ENCODE data around the gene FABP6.
"Not testable (repeated sequence)": the region's sequence is repeated elsewhere in the genome, so short reads cannot be mapped to it uniquely, and the experiment has no call there.

The FABP6 gene

DNA sequence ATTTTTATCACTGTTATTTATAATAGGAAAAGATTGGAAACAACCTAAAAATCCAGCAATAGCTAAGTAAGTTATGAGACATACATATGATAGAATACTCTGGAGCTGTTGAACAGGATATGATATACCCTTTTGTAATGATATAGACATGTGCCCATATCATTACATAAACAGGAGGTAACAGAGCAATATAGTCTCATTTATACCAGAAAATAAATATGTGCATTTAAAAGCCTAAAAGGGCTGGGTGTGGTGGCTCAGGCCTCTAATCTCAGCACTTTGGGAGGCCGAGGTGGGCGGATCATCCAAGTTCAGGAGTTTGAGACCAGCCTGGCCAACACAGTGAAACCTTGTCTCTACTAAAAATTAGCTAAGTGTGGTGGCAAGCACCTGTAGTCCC lies 2.3 kb upstream of the FABP6 start:
- no peak for DNase-seq

DNA sequence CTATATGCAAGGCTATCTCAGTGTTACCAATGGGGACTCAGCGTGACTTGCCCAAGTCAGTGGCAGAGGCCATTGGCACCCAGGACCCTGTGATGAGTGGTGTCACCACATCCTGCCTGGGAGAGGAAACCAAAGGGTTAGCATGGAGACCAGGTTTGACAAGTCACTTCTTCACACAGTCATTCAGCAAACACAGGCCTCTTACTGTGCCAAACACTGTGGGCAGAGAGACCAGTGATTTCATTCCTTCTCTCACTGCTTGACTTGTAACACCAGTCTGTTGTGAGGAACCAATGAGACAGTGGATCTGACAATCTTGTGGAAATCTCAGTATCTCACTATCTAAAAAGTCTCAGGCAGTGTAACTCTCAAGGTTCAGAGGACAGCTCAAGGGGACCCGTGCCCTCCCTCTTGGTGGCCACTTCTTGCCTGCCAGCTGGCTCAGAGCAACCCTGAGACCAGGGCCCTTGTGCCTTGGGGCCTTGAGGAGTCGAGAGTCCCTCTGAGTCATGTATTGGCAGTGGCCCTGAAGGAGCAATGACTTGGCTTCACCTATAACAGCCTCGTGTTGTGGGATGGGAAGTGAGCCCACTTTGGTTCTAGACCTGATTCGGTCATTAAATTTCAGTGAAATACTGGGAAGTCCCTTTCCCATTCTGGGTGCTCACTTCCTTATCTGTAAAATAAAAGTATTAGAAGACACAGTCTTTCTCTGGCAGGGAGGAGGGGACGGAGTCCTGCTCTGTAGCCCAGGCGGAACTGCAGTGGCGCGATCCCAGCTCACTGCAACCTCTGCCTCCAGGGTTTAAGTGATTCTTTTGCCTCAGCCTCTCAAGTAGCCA lies 1.6 kb downstream of the FABP6 start:
- DNase-seq, result no peak

DNA sequence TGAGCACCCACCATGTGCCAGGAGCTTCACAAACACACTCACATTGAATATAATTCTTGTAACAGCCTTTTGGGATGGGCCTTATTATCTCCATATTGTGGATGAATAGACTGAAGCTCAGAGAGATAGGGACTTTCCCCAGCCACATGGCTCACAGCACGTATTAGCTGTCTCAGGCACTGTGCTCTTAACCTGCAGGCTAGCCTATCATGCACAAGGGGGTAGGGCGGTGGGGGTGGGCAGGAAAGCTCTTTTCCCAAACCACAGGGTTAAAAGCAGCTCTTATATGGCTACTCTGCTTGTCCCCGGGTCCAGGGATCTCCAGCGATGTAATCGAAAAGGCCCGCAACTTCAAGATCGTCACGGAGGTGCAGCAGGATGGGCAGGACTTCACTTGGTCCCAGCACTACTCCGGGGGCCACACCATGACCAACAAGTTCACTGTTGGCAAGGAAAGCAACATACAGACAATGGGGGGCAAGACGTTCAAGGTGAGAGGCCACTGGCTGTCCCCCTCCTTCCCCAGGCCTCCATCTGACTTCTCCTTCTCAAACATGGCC lies 2.6 kb downstream of the FABP6 start:
- DNase-seq, result no peak

DNA sequence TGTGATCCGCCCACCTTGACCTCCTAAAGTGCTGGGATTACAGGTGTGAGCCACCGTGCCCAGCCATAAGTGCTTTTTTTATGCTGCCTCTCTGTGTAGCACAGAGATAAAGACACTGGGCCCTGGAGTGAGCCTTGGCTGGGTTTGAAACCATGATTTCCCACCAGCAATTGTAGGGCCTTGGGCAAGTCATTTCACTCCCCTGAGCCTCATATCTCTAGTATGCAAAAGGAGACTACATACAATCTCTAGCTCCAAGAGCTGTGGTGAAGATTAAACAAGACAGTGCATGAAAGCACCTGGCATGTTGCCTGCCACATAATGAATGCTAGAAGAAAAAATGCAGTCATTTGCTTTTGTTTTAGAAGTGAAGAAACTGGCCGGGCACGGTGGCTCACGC lies 3.9 kb downstream of the FABP6 start:
- no peak for DNase-seq

- DNase-seq, result no peak
These were observed 6.4 kb downstream of the FABP6 start for GRCh38 chr5:160235731-160236130.

GRCh38 chr5:160237571-160238093 lies 8.3 kb downstream of the FABP6 start:
- DNase-seq, result no peak

DNA sequence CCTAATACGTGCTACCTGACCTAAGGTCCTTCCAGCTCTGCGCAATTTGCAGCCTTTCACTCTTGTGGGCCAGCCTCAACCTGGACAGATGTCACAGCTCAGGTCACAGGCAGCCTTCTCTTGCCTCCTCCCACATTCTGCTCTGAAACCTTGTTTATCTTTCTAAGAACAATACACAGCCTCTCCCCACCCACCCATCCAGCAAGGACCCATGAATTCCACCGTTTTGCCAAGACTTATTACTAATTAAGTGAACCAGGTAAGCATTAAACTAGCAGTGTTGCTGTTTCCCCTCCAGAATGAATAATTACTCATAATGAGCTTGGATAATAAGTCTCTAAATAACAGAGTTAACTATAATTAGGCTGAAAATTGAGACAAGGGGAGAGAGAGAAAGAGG lies 11.0 kb downstream of the FABP6 start:
- DNase-seq, result no peak

- DNase-seq, result no peak
These were observed 12.8 kb downstream of the FABP6 start for GRCh38 chr5:160242145-160242544.

DNA sequence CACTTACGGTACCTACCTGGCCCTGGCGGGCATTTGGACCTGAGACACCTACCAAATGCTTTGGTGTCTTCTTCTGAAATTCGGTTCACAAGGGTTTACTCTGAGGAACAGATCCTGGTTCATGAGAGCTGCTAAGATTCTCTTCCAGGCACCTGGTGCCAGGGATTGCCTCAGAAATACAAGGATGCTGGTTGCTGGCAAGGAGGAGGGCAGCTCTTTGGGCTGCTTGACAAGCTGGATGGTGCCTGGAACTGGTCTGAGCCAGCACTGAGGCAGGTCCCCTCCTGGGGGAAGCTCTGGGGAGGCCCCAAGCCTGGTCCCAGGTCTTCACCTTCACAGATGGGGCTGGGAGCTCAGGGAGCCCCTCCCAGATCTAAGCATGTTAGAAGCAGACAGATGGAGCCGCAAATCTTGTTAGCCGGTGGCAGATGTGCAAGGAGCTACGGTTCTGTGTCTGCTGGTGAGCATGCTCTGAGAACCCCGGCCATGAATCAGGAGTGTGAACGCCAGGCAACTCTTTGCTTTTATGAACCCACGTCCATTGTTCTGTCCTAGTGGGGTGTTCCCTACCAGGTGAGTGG lies 16.3 kb downstream of the FABP6 start:
- no peak for DNase-seq

DNA sequence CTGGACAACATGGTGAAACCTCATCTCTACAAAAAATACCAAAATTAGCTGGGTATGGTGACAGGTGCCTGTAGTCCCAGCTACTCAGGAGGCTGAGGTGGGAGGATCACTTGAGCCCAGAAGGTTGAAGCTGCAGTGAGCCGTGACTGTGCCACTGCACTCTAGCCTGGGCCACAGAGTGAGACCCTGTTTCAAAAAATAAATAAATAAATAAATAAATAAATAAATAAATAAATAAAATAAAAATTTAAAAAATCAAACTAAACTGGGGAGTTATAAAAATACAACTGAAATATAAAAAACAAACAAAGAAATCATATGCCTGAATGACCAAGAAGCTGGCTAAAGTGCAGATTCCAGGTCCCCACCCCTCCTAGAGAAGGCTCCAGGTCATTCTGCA lies 20.3 kb downstream of the FABP6 start:
- not testable (repeated sequence) for DNase-seq

GRCh38 chr5:160250226-160250625 lies 20.9 kb downstream of the FABP6 start:
- no peak for DNase-seq

GRCh38 chr5:160250826-160251225 lies 21.5 kb downstream of the FABP6 start:
- no peak for DNase-seq

- DNase-seq, result no peak
These were observed 22.3 kb downstream of the FABP6 start for GRCh38 chr5:160251406-160252155.

DNA sequence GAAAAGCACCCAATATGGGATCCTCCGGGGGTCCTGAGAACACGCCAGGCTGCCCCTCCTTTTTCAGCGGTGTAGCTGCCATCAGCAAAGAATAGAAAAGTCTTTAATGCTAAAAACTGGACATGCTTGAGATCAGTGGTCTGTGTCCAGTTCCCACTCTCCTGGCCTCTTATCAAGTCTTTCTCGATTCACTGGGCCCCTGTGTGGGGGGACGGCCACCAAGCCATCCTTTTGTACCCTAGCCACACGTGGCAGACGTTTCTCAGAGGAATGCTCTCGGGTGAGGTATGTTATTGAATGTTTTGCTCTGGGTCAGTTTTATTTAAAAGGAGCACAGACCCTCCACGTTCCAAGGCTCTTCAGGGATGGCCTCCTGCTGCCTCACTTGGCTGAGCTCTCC lies 23.6 kb downstream of the FABP6 start:
- no peak for DNase-seq

DNA sequence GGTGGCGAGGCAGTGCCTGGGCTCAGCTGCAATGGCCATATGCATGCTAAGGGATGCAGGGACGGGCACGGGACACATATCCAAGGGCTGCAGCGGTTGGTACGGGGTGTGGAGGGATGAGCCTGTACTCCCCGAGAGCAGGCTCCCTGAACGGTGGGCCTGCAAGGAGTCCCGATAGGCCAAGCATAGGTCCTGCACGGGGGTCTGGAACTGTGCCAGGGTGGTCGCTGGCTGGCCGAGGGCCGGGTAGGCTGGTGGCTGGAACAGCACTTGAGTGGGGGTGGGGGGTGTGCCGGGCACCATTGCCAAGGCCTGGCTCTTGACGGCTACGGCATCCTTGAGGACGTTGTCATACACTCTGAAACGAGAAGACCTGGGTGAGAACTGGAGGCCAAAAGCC lies 24.1 kb downstream of the FABP6 start:
- no peak for DNase-seq

DNA sequence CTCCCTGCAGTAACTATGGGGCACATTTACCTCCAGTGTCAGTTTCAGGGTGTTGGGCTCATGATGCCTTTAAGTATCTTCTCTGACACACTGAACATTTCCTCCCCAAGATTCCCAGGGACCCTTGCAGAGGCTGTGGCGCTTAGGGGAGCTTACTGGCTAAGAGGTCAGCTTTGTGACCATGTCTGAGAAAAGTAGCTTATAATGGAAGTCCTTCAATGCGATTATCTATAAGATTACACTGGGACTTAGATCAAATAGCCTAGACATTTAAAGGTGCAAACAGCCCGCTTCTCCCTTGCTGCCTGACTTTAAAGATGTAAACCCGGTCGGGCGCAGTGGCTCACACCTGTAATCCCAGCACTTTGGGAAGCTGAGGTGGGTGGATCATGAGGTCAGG lies 25.4 kb downstream of the FABP6 start:
- DNase-seq, result no peak

- DNase-seq, result no peak
These were observed 30.0 kb downstream of the FABP6 start for GRCh38 chr5:160259341-160259740.

DNA sequence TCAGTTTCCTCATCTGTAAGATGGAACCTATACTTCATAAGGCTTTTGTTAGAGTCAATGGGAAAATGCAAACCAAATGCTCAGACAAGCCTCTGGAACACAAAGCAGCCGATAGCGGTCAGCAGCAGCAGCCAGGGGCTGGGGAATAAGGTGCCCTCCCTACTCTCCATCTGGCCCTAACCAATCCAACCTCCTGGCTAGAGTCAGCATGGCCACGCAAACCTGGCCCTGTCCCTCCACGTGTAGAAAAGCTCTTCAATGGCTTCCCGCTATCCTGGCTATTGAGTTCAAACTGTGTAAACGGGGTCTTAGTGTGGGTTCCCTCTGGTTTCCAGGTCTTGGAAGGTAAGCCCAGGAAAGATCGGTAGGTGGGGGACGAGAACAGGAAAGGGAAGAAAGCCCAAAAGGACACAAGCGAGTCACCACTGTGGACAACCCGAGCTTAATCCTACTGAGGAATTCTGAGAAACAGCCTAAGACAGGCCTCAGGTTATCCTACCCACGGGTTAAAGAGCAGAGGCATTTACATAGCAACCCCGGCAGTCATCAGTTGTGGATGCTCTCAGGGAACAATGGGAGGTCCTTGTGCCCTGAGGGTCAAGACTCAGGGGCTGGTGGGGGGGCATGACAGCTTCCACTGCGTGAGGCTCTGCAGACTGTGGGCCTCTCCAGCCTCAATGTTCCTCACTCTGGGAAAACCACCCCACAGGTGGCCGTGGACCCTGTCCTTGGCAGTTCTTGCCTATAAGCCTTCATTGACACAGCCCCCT lies 30.9 kb downstream of the FABP6 start:
- DNase-seq, result no peak

- no peak for DNase-seq
These were observed 31.8 kb downstream of the FABP6 start for GRCh38 chr5:160260881-160261815.

DNA sequence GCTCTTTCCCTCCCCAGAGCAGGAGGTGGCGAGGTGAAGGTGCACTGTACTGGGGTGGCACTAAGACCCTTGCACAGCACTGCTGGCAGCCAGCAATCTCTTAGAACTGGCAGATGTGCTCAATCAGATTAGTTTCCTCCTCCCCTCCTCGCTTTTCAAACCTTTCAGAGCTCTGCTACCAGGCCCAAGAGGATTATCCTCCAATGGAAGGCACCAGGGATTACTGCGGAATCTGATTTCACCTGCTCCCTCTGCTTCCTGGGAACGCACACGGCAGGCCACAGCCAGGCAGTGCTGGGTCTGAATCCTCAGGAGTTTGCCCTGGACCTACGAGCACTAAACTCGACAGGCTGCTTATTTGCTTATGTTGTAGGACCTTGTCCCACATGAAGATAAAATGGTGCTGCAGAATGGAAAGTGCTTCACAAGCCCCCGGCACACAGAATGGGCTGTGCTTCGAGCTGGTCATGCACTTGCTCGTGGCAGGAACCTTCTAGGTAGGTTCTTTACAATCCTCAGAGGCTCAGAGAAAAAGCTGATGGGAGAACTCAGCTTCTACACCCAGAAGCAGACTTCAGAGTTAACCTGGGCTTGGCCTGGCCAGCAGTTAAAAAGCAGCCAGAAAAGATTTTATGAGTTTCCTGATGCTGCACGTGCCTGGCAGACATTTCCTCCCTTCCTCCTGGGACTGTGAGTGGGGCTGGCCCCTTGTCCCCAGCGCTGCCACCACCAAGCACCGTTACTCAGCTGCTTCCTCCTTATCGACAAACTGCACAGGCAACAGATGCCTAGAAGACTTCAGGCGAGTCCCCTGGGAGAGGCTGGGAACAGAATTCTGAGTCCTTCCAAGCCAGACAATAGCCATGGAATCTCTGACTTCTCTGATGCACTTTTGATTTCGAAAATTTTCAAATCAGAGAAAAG lies 33.1 kb downstream of the FABP6 start:
- no peak for DNase-seq

Data from SIG-M5 (cell line).